NCI-H2081 (cell line): ENCODE measurements around the gene NRP2.

Experiments
- DNase-seq, 2 experiments: peaks; one replicate each; lab custom pipeline; 2025; lab: John Stamatoyannopoulos, UW

The NRP2 gene

DNA sequence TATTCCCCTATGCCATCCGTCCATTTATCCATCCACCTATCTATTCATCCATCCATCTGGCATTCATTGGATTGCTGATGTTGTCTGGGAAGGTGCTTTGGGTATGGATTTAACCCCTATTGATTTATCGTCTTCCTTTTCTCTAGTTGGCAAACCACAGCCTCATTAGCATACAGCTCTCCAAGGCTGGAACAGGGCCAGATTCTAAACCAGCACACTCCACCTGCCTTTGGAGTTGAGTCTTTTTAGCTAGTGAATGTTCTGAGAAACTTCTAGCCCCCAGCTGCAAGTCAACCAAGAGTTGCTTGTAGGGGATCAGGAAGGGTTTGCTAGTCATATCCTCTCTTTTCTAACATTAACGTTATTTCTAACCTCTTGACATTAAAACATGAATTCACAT, 90.7 kb downstream of the NRP2 start:
- DNase-seq, result peak; percentile 65 to 79

GRCh38 chr2:205773989-205774388, 91.7 kb downstream of the NRP2 start:
- no peak for DNase-seq

DNA sequence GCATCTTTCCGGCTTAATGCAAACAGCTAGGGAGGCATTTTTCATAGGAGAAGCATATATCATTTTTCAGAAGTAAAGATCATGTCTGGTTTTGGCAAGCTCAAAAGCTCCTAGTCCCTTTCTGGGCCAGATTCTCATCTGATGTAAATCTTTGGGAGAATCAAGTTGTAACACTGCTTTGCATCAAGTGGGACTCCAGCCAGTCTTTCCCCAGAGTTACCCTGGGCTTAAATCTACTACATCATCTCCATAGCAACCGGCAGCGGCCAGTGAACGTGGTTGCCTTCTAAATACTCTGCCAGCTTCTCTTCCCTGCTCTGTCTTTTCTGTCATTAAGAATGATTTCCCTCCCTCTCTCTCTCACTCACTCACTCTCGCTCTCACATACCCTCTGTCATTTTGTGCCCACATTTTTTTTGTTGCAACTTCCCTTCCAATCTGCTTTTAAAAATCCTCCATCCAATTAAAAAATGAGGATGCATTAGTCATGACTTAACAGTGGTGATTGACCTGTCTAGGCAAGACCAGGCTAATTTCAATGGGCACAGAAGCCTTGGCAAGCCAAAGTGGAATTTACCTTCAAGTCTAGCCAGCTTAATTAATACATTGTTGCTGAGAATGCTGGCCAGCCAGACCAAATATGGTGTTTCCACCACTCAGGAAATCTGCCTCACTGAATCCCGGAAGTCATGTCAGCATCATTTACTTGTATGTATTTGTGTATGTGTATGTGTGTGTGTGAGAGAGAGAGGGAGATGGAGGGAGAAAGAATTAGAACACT, 93.0 kb downstream of the NRP2 start:
- peak; percentile 43 to 81 for DNase-seq

DNA sequence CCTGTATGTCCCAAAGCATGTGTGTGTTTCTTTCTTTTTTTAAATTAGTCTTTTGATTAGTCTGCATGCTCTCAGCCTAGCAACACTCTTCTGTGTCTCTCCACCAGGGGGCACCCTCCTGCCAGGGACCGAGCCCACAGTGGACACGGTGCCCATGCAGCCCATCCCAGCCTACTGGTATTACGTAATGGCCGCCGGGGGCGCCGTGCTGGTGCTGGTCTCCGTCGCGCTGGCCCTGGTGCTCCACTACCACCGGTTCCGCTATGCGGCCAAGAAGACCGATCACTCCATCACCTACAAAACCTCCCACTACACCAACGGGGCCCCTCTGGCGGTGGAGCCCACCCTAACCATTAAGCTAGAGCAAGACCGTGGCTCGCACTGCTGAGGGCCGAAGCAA, 93.8 kb downstream of the NRP2 start:
- DNase-seq, result no peak

- DNase-seq, result peak in 1 of 2 experiments; percentile 9
Observed at GRCh38 chr2:205776720-205777119, 94.4 kb downstream of the NRP2 start.

DNA sequence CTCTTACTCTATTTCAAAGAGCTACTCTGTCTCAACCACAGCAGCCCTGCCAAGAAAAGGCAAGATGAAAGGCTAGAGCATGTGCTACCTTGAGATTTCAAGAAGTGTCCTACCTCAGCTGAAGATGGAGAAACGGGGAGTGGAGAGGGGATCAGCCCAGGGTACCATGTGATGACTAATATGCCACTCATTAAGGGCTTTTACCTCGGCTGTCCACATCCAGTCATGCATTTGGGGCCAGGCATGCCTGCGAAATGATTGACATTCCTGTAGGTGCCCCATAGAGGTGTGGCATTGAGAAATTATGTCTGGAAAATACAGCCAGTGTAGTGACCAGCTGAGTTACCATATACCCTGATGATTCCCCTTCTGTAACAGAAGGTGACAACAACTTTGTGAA, 96.1 kb downstream of the NRP2 start:
- no peak for DNase-seq

DNA sequence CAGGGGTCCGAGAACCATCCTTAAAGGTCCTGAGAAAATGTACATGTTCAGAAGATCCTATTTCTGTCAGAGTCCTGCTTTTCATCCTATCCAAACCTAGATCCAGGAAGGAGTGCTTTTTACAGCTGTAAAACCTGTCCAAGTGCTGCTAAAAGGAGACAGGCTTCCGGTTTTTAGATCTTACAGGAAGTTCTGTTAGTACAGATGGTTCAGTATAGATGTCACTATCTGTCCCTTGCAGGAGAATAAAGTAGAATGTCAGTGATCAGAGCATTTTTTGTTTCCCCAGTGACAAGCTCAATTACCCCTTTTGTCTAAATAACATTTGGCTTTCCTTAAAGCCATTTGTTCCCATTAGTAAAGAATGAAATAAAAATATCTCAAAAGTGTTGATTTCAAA, 98.3 kb downstream of the NRP2 start:
- DNase-seq, result no peak

- peak in 1 of 2 experiments; percentile 20 for DNase-seq
Observed at GRCh38 chr2:205781244-205781931, 99.1 kb downstream of the NRP2 start.

DNA sequence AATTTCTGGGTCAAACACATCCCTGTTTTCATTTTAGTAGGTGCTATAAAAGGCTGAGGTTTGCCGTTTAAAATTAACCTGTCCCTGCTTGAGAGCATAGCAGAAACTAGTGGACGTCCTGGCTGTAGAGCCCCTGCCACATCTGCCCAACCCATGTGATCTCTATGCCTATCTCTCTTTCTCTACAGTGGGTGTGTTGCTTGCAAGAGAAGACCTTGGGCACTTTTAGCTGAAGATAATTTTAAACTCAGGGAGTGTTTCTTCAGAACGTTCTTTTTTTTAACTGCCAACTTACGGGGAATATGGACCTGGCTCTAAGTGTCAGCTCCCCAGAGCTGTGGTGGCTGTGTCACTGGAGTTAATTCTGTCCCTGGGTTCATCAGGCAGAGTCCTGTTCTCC, 100.6 kb downstream of the NRP2 start:
- no peak for DNase-seq

DNA sequence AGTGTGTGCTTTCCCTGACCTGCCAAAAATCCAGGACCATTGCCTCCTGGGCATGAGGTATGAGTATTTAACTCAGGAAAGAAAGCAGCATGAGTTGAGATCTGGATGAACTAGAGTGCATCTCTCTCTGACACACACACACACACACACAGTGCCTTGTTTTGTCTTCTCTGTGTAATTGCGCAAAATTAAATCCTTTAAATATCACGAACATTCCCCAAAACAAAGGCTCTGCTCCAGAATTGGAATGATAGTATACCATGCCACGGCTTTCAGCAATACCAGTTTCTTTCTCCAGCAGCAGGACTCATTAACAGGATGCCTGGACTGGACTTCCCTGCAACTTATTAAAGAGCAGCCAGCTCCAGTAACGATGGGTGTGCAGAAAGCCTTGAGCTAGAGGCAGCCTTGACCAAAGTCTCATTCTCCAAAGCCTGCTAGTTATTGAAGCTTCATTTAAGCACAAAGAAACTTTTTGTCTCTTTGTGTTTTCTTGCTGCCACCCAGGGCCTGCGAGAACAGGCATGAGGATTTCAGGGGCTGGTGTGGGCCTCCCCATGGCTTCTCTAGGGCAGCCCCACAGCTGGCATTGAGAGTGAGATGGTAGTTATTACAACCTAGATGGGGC, 101.7 kb downstream of the NRP2 start:
- DNase-seq, result no peak

GRCh38 chr2:205785507-205786260, 103.4 kb downstream of the NRP2 start:
- DNase-seq, result no peak

GRCh38 chr2:205786976-205787375, 104.7 kb downstream of the NRP2 start:
- DNase-seq, result no peak

DNA sequence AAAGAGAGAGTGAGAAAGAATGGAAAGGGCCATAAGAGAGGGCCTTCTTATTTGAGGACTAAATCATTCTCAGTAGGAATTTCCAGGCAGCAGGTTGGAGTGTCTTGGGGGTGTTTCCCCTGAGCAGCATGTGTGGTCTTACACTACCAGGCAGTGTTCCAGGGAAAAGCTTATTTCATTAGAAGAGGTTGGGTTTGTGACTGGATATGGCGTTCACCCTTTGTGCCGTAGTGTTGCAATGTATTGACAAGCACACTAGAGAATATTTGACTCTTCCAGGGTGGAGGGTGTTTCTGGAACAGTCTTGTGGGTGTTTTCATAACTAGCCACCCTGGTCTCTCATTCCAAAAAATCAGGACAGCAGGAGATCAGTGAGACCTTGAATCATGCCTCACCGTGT, 105.5 kb downstream of the NRP2 start:
- DNase-seq, result no peak

DNA sequence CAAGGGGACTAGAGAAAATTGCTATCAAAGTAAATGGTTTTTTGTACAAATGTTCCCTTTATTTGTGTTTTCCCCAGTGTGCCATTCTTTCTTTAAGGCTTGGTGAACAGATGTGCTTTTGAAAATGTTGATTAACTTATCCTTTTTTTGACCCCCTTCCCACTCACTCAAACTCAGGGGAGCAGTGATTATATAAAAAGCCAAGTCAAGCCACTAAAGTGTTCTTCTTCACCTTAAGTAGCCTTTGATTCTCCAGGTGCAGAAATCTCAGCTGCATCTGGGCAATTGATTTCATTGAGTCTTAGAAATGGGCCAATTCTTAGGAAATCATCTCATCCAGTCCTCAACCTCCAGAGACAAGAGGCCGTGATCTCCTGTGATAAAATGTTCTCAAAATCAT, 107.6 kb downstream of the NRP2 start:
- DNase-seq, result no peak

DNA sequence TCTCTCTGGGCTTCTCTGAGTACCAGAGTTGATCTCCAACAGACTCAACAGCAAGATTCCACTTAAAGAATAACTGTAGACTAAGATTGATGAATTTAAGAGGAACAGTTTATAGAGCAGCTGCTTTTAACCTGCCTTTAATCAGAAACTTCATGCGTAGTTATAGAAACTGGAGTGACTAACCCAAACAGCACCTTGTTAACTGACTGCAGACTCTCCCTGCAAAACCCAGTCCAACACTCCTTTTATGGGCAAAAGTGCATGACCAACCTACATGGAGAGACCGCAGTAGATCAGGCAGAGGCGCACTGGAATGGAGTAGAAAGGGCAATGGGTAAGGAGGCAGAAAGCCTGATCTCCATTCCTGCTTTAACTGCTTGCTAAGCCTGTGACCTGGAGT, 110.6 kb downstream of the NRP2 start:
- no peak for DNase-seq

- DNase-seq, result no peak
Observed at GRCh38 chr2:205796805-205797313, 114.6 kb downstream of the NRP2 start.

DNA sequence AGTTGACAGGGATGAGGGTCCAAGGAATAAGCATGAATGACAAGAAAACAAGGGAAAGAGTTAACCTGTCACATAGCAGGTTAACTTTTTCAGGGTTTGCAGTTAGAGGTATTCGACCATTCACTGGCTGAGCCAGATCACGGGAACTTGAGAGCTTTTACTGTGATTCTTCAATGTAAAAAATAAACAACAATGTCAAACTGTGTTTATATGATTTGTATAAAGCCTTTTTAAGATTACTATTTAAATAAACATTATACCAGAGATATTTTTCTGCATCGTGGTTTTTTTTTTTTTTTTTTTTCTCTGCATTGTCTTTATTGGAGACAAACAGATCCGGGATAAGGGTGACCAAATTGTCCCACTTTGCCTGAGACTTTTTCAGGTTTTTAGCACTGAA, 115.6 kb downstream of the NRP2 start:
- no peak for DNase-seq

DNA sequence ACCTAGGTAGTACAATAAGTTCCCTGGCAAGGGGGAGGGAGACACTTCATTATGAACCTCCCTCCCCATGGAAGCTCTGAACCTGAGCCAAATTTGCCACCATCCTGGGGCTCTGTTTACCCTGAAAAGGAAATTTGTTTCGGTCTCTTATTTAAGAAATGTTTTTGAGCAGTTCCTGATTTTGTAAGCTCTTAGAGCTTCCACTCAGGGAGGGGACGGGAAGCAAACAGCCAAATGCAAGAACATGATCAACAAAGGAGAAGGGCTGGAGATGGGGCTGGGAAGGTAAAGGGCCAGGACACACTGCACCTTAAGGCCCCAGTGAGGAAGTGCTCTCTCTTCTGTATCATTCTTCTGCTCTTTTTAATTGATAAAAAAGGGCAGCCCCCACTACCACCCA, 117.9 kb downstream of the NRP2 start:
- DNase-seq, result no peak

- no peak for DNase-seq
Observed at GRCh38 chr2:205800773-205801172, 118.5 kb downstream of the NRP2 start.

DNA sequence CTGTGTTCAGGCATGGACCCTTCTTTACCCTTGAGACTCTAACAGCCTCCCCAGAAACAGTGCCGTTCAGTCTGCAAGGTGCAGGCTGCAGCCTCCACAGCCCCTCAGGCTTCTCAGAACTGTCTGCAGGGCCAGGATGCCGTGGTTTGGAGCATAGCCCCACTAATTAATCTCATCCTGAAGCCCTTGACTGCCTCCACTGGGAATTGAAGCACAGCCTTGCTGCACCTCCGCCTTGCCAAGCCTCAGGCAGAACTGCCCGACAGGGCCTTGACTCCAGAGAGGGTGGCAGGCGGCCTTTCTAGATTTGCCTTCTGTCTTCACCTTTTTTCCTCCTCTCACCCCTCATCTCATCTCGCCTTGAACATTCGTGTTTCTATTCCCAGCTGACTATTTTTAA, 119.8 kb downstream of the NRP2 start:
- DNase-seq, result no peak

DNA sequence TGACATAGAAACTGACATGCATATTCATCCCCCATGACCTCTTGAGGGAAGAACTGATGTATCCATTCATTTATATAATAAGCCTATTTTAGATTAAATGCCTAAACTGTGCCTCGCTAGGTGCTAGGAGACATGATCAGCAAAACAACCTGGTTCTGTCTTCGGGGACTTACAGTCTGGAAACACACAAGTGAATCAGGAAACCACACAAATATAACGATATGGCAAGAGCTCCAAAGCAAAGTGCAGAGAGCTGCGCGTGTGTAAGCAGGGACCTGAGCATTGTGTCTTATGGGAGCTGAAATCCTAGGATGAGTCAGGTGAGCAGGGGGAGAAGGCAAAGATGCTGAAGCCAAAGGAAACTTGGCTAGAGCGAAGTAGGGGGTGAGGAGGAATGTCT, 120.6 kb downstream of the NRP2 start:
- no peak for DNase-seq

GRCh38 chr2:205803500-205803899, 121.2 kb downstream of the NRP2 start:
- no peak for DNase-seq
